Body of pancreas (tissue), 4 donors: Measurements from ENCODE around the gene EMD.
A peak's percentile ranks its signal among the peaks of the same experiment; 100 is the strongest.

ENCODE experiments used
- POLR2A ChIP-seq, 3 donors: fragments of 450-650 bp; IDR thresholded peaks; one replicate each; pipeline ENCODE4 v1.6.1; 2016; ENCODE audit warnings: antibody characterized with exemption in 3 of 3, mild to moderate bottlenecking in 2 of 3
- TF ChIP-seq, protein P1 (sequence below), 7 experiments: fragments of 450-650 bp in 4 of 7; fragments of 200-600 bp in 3 of 7; sonication (generic) in 3 of 7; IDR thresholded peaks; one replicate each; pipeline ENCODE4 v1.5.1; 2016 to 2019; ENCODE audit warnings: antibody characterized with exemption in 7 of 7

DNA sequence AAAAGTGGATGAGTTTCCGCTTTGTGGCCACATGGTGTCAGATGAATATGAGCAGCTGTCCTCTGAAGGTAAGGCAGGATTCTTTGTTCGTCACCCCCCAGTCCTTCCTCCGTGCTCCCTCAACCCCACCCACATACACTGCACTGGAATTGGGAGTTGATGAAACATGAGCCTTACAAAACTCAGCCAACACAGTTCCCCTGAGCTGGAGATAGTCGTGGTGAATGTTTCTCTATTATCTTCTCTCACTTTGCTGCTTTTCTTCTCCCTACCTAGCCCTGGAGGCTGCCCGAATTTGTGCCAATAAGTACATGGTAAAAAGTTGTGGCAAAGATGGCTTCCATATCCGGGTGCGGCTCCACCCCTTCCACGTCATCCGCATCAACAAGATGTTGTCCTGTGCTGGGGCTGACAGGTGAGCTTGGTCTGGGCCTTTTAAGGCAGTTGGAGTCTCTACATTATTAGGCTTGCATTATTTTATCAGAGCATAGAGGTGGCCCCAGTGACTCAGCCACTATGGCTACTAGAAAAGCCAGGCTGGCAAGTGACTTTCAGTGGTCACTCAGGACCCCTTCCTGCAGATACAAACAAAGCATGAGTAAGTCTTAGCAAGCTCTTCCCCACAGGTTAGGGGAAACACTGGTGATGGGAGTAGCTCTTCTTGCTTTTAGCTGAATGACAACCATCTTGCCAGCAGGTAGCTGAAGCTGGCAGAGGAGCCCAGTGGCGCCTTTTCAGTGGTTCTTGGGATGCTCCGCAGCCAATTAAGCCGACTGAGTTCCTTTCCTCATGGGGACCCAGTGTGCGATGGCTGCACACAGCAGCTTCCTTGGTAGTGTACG, 20.7 kb downstream of the EMD start:
- TF ChIP-seq, protein P1, sequence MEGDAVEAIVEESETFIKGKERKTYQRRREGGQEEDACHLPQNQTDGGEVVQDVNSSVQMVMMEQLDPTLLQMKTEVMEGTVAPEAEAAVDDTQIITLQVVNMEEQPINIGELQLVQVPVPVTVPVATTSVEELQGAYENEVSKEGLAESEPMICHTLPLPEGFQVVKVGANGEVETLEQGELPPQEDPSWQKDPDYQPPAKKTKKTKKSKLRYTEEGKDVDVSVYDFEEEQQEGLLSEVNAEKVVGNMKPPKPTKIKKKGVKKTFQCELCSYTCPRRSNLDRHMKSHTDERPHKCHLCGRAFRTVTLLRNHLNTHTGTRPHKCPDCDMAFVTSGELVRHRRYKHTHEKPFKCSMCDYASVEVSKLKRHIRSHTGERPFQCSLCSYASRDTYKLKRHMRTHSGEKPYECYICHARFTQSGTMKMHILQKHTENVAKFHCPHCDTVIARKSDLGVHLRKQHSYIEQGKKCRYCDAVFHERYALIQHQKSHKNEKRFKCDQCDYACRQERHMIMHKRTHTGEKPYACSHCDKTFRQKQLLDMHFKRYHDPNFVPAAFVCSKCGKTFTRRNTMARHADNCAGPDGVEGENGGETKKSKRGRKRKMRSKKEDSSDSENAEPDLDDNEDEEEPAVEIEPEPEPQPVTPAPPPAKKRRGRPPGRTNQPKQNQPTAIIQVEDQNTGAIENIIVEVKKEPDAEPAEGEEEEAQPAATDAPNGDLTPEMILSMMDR (IDR thresholded peaks at IDR 0.05) = no peak
- TF ChIP-seq POLR2A (IDR thresholded peaks at IDR 0.05) = peak in 1 of 3 donors; percentile 20
